Activated CD8-positive, alpha-beta memory T cell treated with anti-CD3 and anti-CD28 coated beads, Interleukin-2, amount 50 U/mL, for 1 hour (primary cell): ENCODE data around the gene SIRPG.
"Not testable (repeated sequence)": the region's sequence is repeated elsewhere in the genome, so short reads cannot be mapped to it uniquely, and the experiment has no call there.

Source experiments
- DNase-seq: peaks from one replicate; pipeline ENCODE4 v3.0.0-alpha.2; 2020; ENCODE audit errors: extremely low read depth

The SIRPG gene

GRCh38 chr20:1671891-1672669 lies 14.5 kb upstream of the SIRPG start:
- no peak for DNase-seq

GRCh38 chr20:1669304-1669703 lies 11.7 kb upstream of the SIRPG start:
- DNase-seq, result no peak

GRCh38 chr20:1667502-1668085 lies 10.0 kb upstream of the SIRPG start:
- DNase-seq, result no peak

- DNase-seq, result no peak
These were observed 9.2 kb upstream of the SIRPG start for GRCh38 chr20:1666802-1667201.

GRCh38 chr20:1665345-1665744 lies 7.8 kb upstream of the SIRPG start:
- DNase-seq, result no peak

- DNase-seq, result no peak
These were observed 7.3 kb upstream of the SIRPG start for GRCh38 chr20:1664911-1665310.

GRCh38 chr20:1663917-1664316 lies 6.3 kb upstream of the SIRPG start:
- DNase-seq, result no peak

GRCh38 chr20:1661542-1662299 lies 4.1 kb upstream of the SIRPG start:
- no peak for DNase-seq

GRCh38 chr20:1660246-1660645 lies 2.7 kb upstream of the SIRPG start:
- no peak for DNase-seq

GRCh38 chr20:1656844-1657243 lies 735 bp downstream of the SIRPG start:
- DNase-seq, result no peak

GRCh38 chr20:1654996-1655395 lies 2.6 kb downstream of the SIRPG start:
- DNase-seq, result no peak

- DNase-seq, result no peak
These were observed 4.6 kb downstream of the SIRPG start for GRCh38 chr20:1652960-1653359.

GRCh38 chr20:1652104-1652503 lies 5.5 kb downstream of the SIRPG start:
- DNase-seq, result no peak

- no peak for DNase-seq
These were observed 6.1 kb downstream of the SIRPG start for GRCh38 chr20:1651268-1652058.

GRCh38 chr20:1648101-1648500 lies 9.5 kb downstream of the SIRPG start:
- no peak for DNase-seq

GRCh38 chr20:1646975-1647431 lies 10.6 kb downstream of the SIRPG start:
- DNase-seq, result no peak

GRCh38 chr20:1644101-1644962 lies 13.2 kb downstream of the SIRPG start:
- DNase-seq, result no peak

- not testable (repeated sequence) for DNase-seq
These were observed 18.9 kb downstream of the SIRPG start for GRCh38 chr20:1638643-1639042.

GRCh38 chr20:1637755-1638154 lies 19.8 kb downstream of the SIRPG start:
- no peak for DNase-seq

- no peak for DNase-seq
These were observed 20.4 kb downstream of the SIRPG start for GRCh38 chr20:1637226-1637625.

- no peak for DNase-seq
These were observed 21.0 kb downstream of the SIRPG start for GRCh38 chr20:1636621-1637020.
